T47D (cell line): ENCODE measurements around the gene ASCL1.

ENCODE experiments used
- DNase-seq, 2 experiments: peaks; one replicate each; pipeline versions ENCODE4 v3.0.0 to v3.0.0-alpha.2; 2011 to 2012; ENCODE audit warnings: low read depth in 1 of 2, low spot score in 1 of 2
- JUND ChIP-seq: IDR thresholded peaks from 2 replicates; pipeline ENCODE4 v1.6.1; 2012; ENCODE audit warnings: low read depth
- in situ Hi-C: cut with HindIII; loops from 2 replicates; pipeline ENCODE4 v1.10.0; 2016; ENCODE audit warnings: low sequenced_read_pairs, low pct_unique_long_range_greater_than_20kb

Gene ASCL1

DNA sequence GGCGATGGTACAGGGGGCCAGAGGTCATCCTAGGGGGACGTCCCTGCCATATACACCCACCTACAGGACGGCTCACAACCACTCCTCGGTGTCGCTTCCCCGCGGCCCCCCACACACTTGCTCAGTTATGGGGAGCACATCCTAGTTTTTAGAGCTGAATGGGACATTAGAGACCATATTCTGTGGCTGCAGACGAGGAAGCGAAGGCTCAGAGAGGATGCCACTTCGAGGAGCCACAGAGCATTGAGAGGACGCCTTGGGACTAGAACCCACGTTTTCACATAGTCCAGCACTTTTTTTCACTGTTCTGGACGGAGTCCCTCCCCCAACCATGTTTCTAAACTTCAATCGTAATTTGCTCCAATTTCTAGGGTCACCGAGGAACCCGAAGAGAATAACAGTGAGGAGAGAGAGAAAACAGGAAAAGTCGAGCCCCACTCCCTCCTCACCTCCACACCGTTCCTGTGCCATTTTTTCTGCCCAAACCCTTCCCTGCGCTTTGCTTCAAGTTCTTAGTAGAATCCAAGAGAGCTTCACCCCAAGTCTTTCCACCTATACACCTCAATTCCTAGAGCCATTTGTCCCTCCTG, 641 bp upstream of the ASCL1 start:
- in situ Hi-C loops: no loop called here
- no peak for DNase-seq
- TF ChIP-seq JUND: no peak

GRCh38 chr12:102958073-102958829, 777 bp downstream of the ASCL1 start:
- TF ChIP-seq JUND: no peak
- in situ Hi-C loops: no loop called here
- no peak for DNase-seq

DNA sequence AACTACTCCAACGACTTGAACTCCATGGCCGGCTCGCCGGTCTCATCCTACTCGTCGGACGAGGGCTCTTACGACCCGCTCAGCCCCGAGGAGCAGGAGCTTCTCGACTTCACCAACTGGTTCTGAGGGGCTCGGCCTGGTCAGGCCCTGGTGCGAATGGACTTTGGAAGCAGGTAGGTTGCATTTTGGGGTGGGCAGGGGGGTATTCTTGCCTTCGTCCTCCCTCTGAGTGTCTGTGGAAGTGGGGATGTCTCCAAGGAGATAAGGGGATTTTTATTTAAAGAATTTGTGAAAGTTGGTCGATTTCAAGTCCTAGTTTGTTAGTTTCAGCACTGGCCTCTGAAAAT, 1.3 kb downstream of the ASCL1 start:
- in situ Hi-C loops: no loop called here
- TF ChIP-seq JUND: no peak
- no peak for DNase-seq

DNA sequence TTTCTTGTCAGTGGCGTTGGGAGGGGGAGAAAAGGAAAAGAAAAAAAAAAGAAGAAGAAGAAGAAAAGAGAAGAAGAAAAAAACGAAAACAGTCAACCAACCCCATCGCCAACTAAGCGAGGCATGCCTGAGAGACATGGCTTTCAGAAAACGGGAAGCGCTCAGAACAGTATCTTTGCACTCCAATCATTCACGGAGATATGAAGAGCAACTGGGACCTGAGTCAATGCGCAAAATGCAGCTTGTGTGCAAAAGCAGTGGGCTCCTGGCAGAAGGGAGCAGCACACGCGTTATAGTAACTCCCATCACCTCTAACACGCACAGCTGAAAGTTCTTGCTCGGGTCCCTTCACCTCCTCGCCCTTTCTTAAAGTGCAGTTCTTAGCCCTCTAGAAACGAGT, 1.9 kb downstream of the ASCL1 start:
- TF ChIP-seq JUND: no peak
- DNase-seq: no peak
- in situ Hi-C loops: no loop called here

GRCh38 chr12:102960766-102961465, 3.4 kb downstream of the ASCL1 start:
- TF ChIP-seq JUND: no peak
- no peak for DNase-seq
- in situ Hi-C loops: no loop called here

DNA sequence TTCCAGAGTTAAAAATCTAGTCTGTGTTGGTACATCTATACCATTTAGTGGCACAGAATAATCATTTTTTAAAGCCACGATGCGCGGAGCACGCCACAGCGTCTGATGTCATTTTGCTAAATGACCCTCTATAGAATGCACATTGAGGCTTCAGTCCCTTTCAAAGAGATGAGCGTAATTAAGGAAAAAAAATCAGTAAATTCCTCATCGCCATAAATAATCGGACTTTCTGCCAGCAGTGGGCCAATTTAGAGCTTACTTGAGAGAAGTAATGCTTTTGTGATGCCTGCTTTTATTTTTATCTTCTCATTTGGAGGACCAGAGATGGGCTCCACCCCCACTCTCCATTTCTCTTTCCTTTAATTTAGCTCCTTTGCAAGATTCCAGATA, 4.0 kb downstream of the ASCL1 start:
- no peak for DNase-seq
- in situ Hi-C loops: no loop called here
- no peak for TF ChIP-seq JUND

GRCh38 chr12:102962532-102962931, 5.1 kb downstream of the ASCL1 start:
- no peak for DNase-seq
- in situ Hi-C loops: no loop called here
- no peak for TF ChIP-seq JUND

GRCh38 chr12:102962986-102963385, 5.5 kb downstream of the ASCL1 start:
- TF ChIP-seq JUND: no peak

GRCh38 chr12:102963796-102964195, 6.3 kb downstream of the ASCL1 start:
- no peak for TF ChIP-seq JUND

More at GRCh38 chr12:102962986-102963385, 5.5 kb downstream of the ASCL1 start:
- DNase-seq: no peak
- in situ Hi-C loops: no loop called here

GRCh38 chr12:102964872-102965271, 7.4 kb downstream of the ASCL1 start:
- no peak for DNase-seq
- in situ Hi-C loops: no loop called here
- TF ChIP-seq JUND: no peak

More at GRCh38 chr12:102963796-102964195, 6.3 kb downstream of the ASCL1 start:
- in situ Hi-C loops: no loop called here
- DNase-seq: no peak

GRCh38 chr12:102965281-102966155, 8.0 kb downstream of the ASCL1 start:
- in situ Hi-C loops: no loop called here
- no peak for DNase-seq
- no peak for TF ChIP-seq JUND

GRCh38 chr12:102966200-102966863, 8.9 kb downstream of the ASCL1 start:
- in situ Hi-C loops: no loop called here
- no peak for TF ChIP-seq JUND
- DNase-seq: no peak
